Liver (tissue), 3 donors: ENCODE data around the gene CBL.

Experiments used
- EGR1 ChIP-seq, 2 donors: IDR thresholded peaks; 2 replicates each; pipeline ENCODE4 v1.6.1; 2016 to 2018; ENCODE audit warnings: antibody characterized with exemption in 2 of 2, low read depth in 2 of 2
- FOXA1 ChIP-seq: IDR thresholded peaks from 2 replicates; pipeline ENCODE4 v1.6.1; 2016; ENCODE audit warnings: antibody characterized with exemption
- GABPA ChIP-seq, 2 donors: IDR thresholded peaks in 1 of 2; conservative IDR thresholded peaks in 1 of 2; 2 replicates each; pipeline ENCODE4 v1.6.1; 2016; ENCODE audit warnings: antibody characterized with exemption in 2 of 2, mild to moderate bottlenecking in 1 of 2, moderate library complexity in 1 of 2
- HNF4A ChIP-seq, 2 donors: conservative IDR thresholded peaks; 2 replicates each; pipeline ENCODE4 v1.6.1; 2016; ENCODE audit warnings: antibody characterized with exemption in 2 of 2, mild to moderate bottlenecking in 2 of 2
- HNF4G ChIP-seq: IDR thresholded peaks from 2 replicates; pipeline ENCODE4 v1.6.1; 2016; ENCODE audit warnings: antibody characterized with exemption
- JUND ChIP-seq, 2 donors: IDR thresholded peaks; 2 replicates each; pipeline ENCODE4 v1.6.1; 2016; ENCODE audit warnings: antibody characterized with exemption in 2 of 2
- NR2F2 ChIP-seq: IDR thresholded peaks from 2 replicates; pipeline ENCODE4 v1.6.1; 2016; ENCODE audit warnings: antibody characterized with exemption
- RXRA ChIP-seq, 2 donors: IDR thresholded peaks; 2 replicates each; pipeline ENCODE4 v1.6.1; 2017 to 2018; ENCODE audit warnings: antibody characterized with exemption in 2 of 2, mild to moderate bottlenecking in 1 of 2
- TAF1 ChIP-seq: conservative IDR thresholded peaks from 2 replicates; pipeline ENCODE4 v1.6.1; 2016; ENCODE audit warnings: antibody characterized with exemption, mild to moderate bottlenecking
- YY1 ChIP-seq: IDR thresholded peaks from 2 replicates; pipeline ENCODE4 v1.6.1; 2016; ENCODE audit warnings: antibody characterized with exemption, mild to moderate bottlenecking
- TF ChIP-seq, protein P1 (sequence below): fragments of 150-350 bp; IDR thresholded peaks from 2 replicates; pipeline ENCODE4 v1.5.1; 2017; ENCODE audit warnings: improper control_type of control experiment, low read depth, low read length; ENCODE audit not compliant: missing input control
- TF ChIP-seq, protein P2 (sequence below): IDR thresholded peaks from 2 replicates; pipeline ENCODE4 v1.6.1; 2016; ENCODE audit warnings: antibody characterized with exemption, mild to moderate bottlenecking
- TF ChIP-seq, protein P3 (sequence below): IDR thresholded peaks from 2 replicates; pipeline ENCODE4 v1.6.1; 2016; ENCODE audit warnings: antibody characterized with exemption
- TF ChIP-seq, protein P4 (sequence below): IDR thresholded peaks from 2 replicates; pipeline ENCODE4 v1.6.1; 2016; ENCODE audit warnings: antibody characterized with exemption
- donor health status: healthy.
- donor health status: healthy.

DNA sequence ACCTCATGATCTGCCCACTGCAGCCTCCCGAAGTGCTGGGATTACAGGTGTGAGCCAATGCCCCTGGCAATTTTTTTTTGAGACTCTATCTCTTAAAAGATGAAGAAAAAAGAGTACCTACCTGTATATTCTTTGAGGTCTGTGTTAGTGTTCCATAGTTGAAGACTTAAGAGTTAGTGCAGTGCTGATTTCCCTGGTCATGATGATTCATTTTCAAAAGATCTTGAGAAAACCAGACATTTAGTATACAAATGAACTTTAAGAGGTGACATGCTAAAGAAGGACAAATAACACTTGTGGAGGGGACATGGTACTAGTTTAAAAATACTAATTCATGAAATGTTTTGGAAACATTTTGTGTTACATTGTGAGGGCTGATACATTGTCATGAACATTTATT lies 17.7 kb downstream of the CBL start:
- no peak for TF ChIP-seq JUND (IDR thresholded peaks at IDR 0.05)
- no peak for TF ChIP-seq GABPA (IDR thresholded peaks at IDR 0.05 in 1 of 2, conservative IDR thresholded peaks at IDR 0.05 in 1 of 2)
- TF ChIP-seq, protein P1, sequence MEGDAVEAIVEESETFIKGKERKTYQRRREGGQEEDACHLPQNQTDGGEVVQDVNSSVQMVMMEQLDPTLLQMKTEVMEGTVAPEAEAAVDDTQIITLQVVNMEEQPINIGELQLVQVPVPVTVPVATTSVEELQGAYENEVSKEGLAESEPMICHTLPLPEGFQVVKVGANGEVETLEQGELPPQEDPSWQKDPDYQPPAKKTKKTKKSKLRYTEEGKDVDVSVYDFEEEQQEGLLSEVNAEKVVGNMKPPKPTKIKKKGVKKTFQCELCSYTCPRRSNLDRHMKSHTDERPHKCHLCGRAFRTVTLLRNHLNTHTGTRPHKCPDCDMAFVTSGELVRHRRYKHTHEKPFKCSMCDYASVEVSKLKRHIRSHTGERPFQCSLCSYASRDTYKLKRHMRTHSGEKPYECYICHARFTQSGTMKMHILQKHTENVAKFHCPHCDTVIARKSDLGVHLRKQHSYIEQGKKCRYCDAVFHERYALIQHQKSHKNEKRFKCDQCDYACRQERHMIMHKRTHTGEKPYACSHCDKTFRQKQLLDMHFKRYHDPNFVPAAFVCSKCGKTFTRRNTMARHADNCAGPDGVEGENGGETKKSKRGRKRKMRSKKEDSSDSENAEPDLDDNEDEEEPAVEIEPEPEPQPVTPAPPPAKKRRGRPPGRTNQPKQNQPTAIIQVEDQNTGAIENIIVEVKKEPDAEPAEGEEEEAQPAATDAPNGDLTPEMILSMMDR, result no peak
- TF ChIP-seq YY1, result no peak
- TF ChIP-seq, protein P2, sequence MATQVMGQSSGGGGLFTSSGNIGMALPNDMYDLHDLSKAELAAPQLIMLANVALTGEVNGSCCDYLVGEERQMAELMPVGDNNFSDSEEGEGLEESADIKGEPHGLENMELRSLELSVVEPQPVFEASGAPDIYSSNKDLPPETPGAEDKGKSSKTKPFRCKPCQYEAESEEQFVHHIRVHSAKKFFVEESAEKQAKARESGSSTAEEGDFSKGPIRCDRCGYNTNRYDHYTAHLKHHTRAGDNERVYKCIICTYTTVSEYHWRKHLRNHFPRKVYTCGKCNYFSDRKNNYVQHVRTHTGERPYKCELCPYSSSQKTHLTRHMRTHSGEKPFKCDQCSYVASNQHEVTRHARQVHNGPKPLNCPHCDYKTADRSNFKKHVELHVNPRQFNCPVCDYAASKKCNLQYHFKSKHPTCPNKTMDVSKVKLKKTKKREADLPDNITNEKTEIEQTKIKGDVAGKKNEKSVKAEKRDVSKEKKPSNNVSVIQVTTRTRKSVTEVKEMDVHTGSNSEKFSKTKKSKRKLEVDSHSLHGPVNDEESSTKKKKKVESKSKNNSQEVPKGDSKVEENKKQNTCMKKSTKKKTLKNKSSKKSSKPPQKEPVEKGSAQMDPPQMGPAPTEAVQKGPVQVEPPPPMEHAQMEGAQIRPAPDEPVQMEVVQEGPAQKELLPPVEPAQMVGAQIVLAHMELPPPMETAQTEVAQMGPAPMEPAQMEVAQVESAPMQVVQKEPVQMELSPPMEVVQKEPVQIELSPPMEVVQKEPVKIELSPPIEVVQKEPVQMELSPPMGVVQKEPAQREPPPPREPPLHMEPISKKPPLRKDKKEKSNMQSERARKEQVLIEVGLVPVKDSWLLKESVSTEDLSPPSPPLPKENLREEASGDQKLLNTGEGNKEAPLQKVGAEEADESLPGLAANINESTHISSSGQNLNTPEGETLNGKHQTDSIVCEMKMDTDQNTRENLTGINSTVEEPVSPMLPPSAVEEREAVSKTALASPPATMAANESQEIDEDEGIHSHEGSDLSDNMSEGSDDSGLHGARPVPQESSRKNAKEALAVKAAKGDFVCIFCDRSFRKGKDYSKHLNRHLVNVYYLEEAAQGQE, result no peak
- TF ChIP-seq, protein P3, sequence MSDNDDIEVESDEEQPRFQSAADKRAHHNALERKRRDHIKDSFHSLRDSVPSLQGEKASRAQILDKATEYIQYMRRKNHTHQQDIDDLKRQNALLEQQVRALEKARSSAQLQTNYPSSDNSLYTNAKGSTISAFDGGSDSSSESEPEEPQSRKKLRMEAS, result no peak
- no peak for TF ChIP-seq TAF1
- no peak for TF ChIP-seq RXRA (IDR thresholded peaks at IDR 0.05)
- no peak for TF ChIP-seq HNF4A (conservative IDR thresholded peaks at IDR 0.05)
- TF ChIP-seq EGR1 (IDR thresholded peaks at IDR 0.05; ENCODE audit: low read depth in 2 of 2), result no peak
- no peak for TF ChIP-seq NR2F2
- TF ChIP-seq, protein P4, sequence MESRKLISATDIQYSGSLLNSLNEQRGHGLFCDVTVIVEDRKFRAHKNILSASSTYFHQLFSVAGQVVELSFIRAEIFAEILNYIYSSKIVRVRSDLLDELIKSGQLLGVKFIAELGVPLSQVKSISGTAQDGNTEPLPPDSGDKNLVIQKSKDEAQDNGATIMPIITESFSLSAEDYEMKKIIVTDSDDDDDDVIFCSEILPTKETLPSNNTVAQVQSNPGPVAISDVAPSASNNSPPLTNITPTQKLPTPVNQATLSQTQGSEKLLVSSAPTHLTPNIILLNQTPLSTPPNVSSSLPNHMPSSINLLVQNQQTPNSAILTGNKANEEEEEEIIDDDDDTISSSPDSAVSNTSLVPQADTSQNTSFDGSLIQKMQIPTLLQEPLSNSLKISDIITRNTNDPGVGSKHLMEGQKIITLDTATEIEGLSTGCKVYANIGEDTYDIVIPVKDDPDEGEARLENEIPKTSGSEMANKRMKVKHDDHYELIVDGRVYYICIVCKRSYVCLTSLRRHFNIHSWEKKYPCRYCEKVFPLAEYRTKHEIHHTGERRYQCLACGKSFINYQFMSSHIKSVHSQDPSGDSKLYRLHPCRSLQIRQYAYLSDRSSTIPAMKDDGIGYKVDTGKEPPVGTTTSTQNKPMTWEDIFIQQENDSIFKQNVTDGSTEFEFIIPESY, result no peak
- TF ChIP-seq HNF4G, result no peak
- TF ChIP-seq FOXA1, result no peak
